Airway epithelial cell (primary cell): ENCODE measurements around the gene MRPS5. TPM values are rescaled to one million over a fixed set of nuclear protein-coding genes. Genes with fewer than 3 reads are reported as not detected.

ENCODE experiments used
- total RNA-seq: library from RNA; depleted of rRNA; stranded (reverse); fragments of >200 nt; gene quantifications from 2 replicates; pipeline ENCODE4 v1.2.3, GENCODE V29; 2015

The MRPS5 gene
- 41.9 and 44.2 TPM in 2 replicates for total RNA-seq

GRCh38 chr2:95121407-95122196, at the start of gene MRPS5:
Gene MRPS5, minus strand, starts transcription at chr2:95121808. Its CDS starts 17 bp downstream, at chr2:95121791.

GRCh38 chr2:95165371-95166064, 43.9 kb upstream of the MRPS5 start, which contains the start of gene ZNF2:
Gene ZNF2, plus strand, starts transcription at chr2:95165809. Its CDS starts 10,418 bp downstream, at chr2:95176227.

GRCh38 chr2:95159690-95160449, 38.3 kb upstream of the MRPS5 start, which contains the start of gene ZNF514:
Gene ZNF514, minus strand, starts transcription at chr2:95159848. Its CDS starts 6,595 bp downstream, at chr2:95153253.

Other genes with a start within 250 kb of the MRPS5 start
- gene MAL, start 96.1 kb downstream of the MRPS5 start, total RNA-seq, result 6.1 and 8.5 TPM in 2 replicates
- gene ZNF514, start 38.0 kb upstream of the MRPS5 start, total RNA-seq, result 4.8 and 5.2 TPM in 2 replicates
- 2.8 and 5.8 TPM in 2 replicates for gene ZNF2, start 44.0 kb upstream of the MRPS5 start, total RNA-seq
- 2.5 and 2.7 TPM in 2 replicates for gene ZNF892, start 85.7 kb upstream of the MRPS5 start, total RNA-seq
- gene PROM2, start 152.6 kb upstream of the MRPS5 start, total RNA-seq, result 36.2 and 53.7 TPM in 2 replicates
- 0.23 and 0.99 TPM in 2 replicates for gene KCNIP3, start 175.5 kb upstream of the MRPS5 start, total RNA-seq